Left colon (tissue), 2 donors: ENCODE measurements around the gene CNGA2. TPM values are rescaled to one million over a fixed set of nuclear protein-coding genes. Genes with fewer than 3 reads are reported as not detected.
"Not testable (repeated sequence)": the region's sequence is repeated elsewhere in the genome, so short reads cannot be mapped to it uniquely, and the experiment has no call there.

Source experiments
- ATAC-seq: fragments of 200-7000 bp; cut with Tn5 transposase; one replicate; pipeline ENCODE4 v1.9.1; 2020; ENCODE audit warnings: mild to moderate bottlenecking, moderate library complexity
- DNase-seq, 2 donors: peaks; one replicate each; pipeline ENCODE4 v3.0.0-alpha.2; 2020
- intact Hi-C, 2 donors: fragments of 100-400 bp; cut with DNase I in 1 of 2; cut with micrococcal nuclease in 1 of 2; formaldehyde crosslinking; loops; one replicate each; pipeline versions ENCODE4 v1.11.2 to v1.14.0; 2022; cut with DNase I, micrococcal nuclease
- long read RNA-seq: library from polyadenylated mRNA; unstranded; transcript quantifications from one replicate; pipeline ENCODE4 v2.0.0, GENCODE V29; 2021
- total RNA-seq, 2 donors: library from RNA; stranded (reverse); fragmentation: NEBNext Ultra II Directional; extraction: Animal tissue kit (Norgen Biotek cat#: 25700); gene quantifications; one replicate each; pipeline ENCODE4 v1.2.1, GENCODE V29; 2021
- donor health status: DM: no; HTN: no; CAD: no.
- donor health status: DM: yes; HTN: yes; CAD: no.

Gene CNGA2
- not detected for total RNA-seq
- long read RNA-seq: 0 reads

GRCh38 chrX:151734446-151734845 is at the start of gene CNGA2:
Gene CNGA2 (plus strand): TSS chrX:151734746. CDS start chrX:151738484, 3,738 bp downstream.
- intact Hi-C loops: no loop called here
- no peak for DNase-seq
- ATAC-seq: no peak

GRCh38 chrX:151687635-151688034 is 46.9 kb upstream of the CNGA2 start:
- DNase-seq (no peak), ATAC-seq (no peak)
- intact Hi-C loops: loop anchor here in 1 of 2 donors (10.0 kb wide), 1 partner anchor 533 kb away; no protein-coding TSS in a partner anchor

GRCh38 chrX:151688695-151689094 is 45.9 kb upstream of the CNGA2 start:
- DNase-seq: no peak
- intact Hi-C loops: loop anchor here in 1 of 2 donors (10.0 kb wide), 1 partner anchor 534 kb away; no protein-coding TSS in a partner anchor

GRCh38 chrX:151692825-151693224 is 41.7 kb upstream of the CNGA2 start:
- ATAC-seq (no peak), DNase-seq (no peak)
- intact Hi-C loops: no loop called here

More at GRCh38 chrX:151688695-151689094, 45.9 kb upstream of the CNGA2 start:
- ATAC-seq: no peak

- intact Hi-C loops: no loop called here
- DNase-seq: no peak
- ATAC-seq: no peak
Observed at GRCh38 chrX:151694121-151694520, 40.4 kb upstream of the CNGA2 start.

GRCh38 chrX:151694661-151695582 is 39.6 kb upstream of the CNGA2 start, which contains the start of gene PRRG3:
Gene PRRG3 (plus strand): TSS chrX:151695458. CDS start chrX:151698815, 3,357 bp downstream.
- no peak for ATAC-seq
- no peak for DNase-seq
- intact Hi-C loops: no loop called here

- intact Hi-C loops: no loop called here
- ATAC-seq (no peak), DNase-seq (no peak)
Observed at GRCh38 chrX:151695583-151696340, 38.8 kb upstream of the CNGA2 start.

GRCh38 chrX:151697082-151697481 is 37.5 kb upstream of the CNGA2 start:
- intact Hi-C loops, ATAC-seq: not testable (repeated sequence)

GRCh38 chrX:151697522-151697921 is 37.0 kb upstream of the CNGA2 start:
- DNase-seq (no peak), ATAC-seq (no peak)
- intact Hi-C loops: no loop called here

More at GRCh38 chrX:151697082-151697481, 37.5 kb upstream of the CNGA2 start:
- DNase-seq: not testable (repeated sequence)

- intact Hi-C loops: no loop called here
- DNase-seq (no peak), ATAC-seq (no peak)
Observed at GRCh38 chrX:151698485-151698884, 36.1 kb upstream of the CNGA2 start.

- intact Hi-C loops: no loop called here
- DNase-seq (no peak), ATAC-seq (no peak)
Observed at GRCh38 chrX:151699746-151700145, 34.8 kb upstream of the CNGA2 start.

GRCh38 chrX:151700581-151700980 is 34.0 kb upstream of the CNGA2 start:
- ATAC-seq (no peak), DNase-seq (no peak)
- intact Hi-C loops: no loop called here

GRCh38 chrX:151701071-151701470 is 33.5 kb upstream of the CNGA2 start:
- no peak for DNase-seq
- ATAC-seq: no peak
- intact Hi-C loops: no loop called here

- DNase-seq (no peak), ATAC-seq (no peak)
- intact Hi-C loops: no loop called here
Observed at GRCh38 chrX:151701531-151701930, 33.0 kb upstream of the CNGA2 start.

GRCh38 chrX:151702026-151702714 is 32.4 kb upstream of the CNGA2 start:
- no peak for ATAC-seq
- intact Hi-C loops: no loop called here
- DNase-seq: no peak

- no peak for ATAC-seq
- no peak for DNase-seq
- intact Hi-C loops: no loop called here
Observed at GRCh38 chrX:151702741-151703340, 31.7 kb upstream of the CNGA2 start.

- DNase-seq (no peak), ATAC-seq (no peak)
- intact Hi-C loops: no loop called here
Observed at GRCh38 chrX:151703487-151703886, 31.1 kb upstream of the CNGA2 start.

- intact Hi-C loops: no loop called here
- no peak for ATAC-seq
- DNase-seq: no peak
Observed at GRCh38 chrX:151704041-151704663, 30.4 kb upstream of the CNGA2 start.
